Measurements from ENCODE around the gene KRT40.

GRCh38 chr17:41013181-41013580 is 29.1 kb upstream of the KRT40 start:
- no peak for TF ChIP-seq EP300 (IDR thresholded peaks at IDR 0.05)
- no peak for TF ChIP-seq CTCF (IDR thresholded peaks at IDR 0.05)
- TF ChIP-seq POLR2A (IDR thresholded peaks at IDR 0.05): no peak
